GM10266 (cell line): ENCODE data around the gene ACTL8.

Experiments
- DNase-seq: peaks from one replicate; pipeline ENCODE4 v3.0.0; 2012; ENCODE audit errors: extremely low spot score
- TF ChIP-seq, protein P1 (sequence below): IDR thresholded peaks from 2 replicates; pipeline ENCODE4 v1.5.1; 2012; ENCODE audit warnings: mild to moderate bottlenecking, low read depth; ENCODE audit not compliant: control insufficient read depth, insufficient read depth; ENCODE audit errors: missing control alignments

The ACTL8 gene

DNA sequence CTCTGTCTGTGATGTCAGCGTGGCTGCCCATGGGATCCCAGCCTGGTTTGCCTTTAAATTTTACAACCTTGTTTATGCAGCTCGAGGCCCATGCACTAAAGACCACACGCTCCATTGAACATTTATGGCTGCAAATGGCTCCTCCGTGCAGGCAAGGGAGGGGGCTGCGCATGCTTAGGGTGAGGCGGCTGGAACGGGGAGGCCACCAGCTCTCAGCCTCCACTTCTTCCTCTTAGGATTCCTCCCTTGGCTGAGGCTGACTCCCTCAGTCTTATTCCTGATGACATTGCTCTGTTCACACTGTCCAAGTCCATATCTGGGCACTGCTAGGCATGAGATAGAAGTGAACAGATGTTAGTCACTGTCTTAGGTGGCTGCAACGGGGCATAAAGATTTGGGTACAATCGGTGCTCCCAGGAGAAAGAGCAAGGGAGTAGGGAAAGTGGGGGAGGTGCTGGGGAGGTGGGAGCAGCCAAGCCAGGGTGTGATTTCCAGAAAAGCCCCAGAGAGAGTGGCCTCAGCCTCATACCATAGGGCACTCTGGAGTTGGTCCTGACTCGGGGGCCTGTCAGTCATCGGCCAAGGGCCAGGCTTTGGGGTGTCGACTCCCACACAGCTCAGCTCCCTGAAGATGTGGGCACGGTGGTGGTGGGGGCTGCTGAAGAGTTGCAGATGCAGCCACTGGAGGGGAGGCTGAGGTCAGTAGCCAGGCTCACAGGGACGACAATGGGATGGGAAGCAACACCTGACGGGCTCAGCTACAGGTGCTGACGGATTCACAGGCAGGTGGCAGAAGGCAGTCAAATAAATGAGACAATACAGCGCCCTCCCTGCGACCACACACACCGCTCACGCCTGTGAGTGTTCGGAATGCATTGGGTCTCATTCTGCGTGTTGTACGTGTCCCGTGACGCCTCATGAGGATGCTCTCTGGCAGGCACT lies 37.3 kb upstream of the ACTL8 start:
- no peak for DNase-seq
- TF ChIP-seq, protein P1, sequence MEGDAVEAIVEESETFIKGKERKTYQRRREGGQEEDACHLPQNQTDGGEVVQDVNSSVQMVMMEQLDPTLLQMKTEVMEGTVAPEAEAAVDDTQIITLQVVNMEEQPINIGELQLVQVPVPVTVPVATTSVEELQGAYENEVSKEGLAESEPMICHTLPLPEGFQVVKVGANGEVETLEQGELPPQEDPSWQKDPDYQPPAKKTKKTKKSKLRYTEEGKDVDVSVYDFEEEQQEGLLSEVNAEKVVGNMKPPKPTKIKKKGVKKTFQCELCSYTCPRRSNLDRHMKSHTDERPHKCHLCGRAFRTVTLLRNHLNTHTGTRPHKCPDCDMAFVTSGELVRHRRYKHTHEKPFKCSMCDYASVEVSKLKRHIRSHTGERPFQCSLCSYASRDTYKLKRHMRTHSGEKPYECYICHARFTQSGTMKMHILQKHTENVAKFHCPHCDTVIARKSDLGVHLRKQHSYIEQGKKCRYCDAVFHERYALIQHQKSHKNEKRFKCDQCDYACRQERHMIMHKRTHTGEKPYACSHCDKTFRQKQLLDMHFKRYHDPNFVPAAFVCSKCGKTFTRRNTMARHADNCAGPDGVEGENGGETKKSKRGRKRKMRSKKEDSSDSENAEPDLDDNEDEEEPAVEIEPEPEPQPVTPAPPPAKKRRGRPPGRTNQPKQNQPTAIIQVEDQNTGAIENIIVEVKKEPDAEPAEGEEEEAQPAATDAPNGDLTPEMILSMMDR: no peak

DNA sequence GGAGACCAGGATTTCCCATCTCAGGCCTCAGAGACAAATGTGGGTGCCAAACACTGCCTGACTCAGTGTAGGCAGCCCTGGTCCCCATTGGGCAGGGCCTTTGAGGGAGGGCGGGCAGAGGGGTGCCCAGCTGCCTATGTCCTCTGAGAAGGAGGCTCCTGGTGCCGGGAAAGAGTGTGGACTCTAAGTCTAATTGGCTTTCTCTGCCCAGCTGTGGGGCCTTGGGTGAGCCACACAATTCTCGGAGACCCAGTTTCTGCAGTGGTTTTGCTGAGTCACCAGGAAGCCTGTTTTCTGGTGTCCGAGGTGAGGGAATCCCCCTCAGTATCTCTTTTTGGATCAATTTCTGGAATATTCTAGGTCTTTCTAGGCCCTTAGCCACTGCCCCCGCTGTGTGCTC lies 35.3 kb upstream of the ACTL8 start:
- DNase-seq: no peak
- TF ChIP-seq, protein P1: no peak

- TF ChIP-seq, protein P1: no peak
- DNase-seq: no peak
These were observed 33.7 kb upstream of the ACTL8 start for GRCh38 chr1:17721444-17721843.

DNA sequence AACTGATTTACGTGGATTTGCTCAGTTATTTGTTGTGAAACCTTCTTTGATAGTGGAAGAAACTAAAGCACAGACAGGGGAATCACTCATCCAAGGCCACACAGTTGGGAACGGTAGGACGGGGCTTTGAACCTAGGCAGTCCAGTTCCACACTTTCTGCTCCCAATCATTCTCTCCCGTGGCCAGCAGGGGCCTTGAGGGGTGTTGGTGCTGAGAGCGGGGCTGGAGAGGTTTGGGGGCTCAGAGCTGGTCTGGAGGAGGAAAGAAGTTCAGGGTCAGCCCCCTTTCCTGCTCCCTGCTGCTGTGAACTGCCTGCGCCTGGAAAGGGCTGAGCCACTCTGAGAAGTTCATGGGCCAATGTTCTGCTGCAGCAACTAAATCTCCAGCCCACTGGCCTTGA lies 31.4 kb upstream of the ACTL8 start:
- TF ChIP-seq, protein P1: no peak
- DNase-seq: no peak

DNA sequence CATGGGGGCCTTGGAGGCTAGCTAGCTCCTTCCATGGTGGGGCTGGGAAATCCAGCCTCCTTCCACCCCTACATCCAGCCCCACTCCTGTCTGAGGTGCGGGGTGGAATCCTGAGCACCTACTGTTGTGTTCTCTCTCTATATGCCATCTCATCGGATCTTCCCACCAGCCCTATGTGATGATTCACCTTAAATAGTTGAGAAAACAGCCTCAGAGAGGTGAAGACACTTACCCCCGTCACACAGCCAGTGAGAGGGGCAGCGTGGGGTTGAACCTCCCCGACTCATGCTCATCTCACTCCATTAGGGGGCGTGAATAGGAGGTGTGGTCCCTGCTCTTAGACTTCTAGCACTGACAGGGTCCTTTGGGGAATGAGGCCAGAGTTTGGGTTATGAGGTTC lies 31.0 kb upstream of the ACTL8 start:
- no peak for DNase-seq
- TF ChIP-seq, protein P1: no peak

DNA sequence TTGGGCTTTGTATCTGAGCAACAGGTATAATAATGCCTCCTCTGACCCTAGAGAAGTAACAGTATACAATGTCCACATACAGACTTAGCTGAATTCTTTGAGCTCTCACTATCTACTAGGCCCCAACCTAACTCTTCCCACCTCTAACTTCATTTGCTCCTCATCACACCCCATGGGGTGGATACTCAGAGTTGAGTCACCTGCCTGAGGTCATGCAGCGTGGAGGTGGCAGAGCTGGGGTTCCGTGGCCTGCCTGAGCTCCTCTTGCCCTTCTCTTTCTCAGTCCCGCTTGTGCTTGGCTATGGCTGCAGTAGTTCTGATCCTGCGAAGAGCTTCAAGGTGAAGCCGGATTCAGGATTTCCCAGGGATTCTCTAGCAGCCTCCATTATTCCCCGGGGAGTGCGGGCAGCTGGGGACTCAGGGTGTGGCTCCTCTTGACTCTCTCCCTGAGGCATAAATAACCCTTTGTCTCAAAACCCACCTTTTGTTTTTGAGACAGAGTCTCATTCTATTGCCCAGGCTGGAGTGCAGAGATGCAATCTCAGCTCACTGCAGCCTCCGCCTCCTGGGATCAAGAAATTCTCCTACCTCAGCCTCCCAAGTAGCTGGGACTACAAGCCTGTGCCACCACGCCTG lies 29.9 kb upstream of the ACTL8 start:
- TF ChIP-seq, protein P1: no peak
- no peak for DNase-seq
